HG02970 (cell line): ENCODE results near the gene TRERF1.
A peak's percentile ranks its signal among the peaks of the same experiment; 100 is the strongest.
"Not testable (repeated sequence)": the region's sequence is repeated elsewhere in the genome, so short reads cannot be mapped to it uniquely, and the experiment has no call there.

ENCODE experiments used
- ATAC-seq: cut with Tn5 transposase; IDR thresholded peaks from one replicate; pipeline ENCODE4 v1.9.1; 2021; ENCODE audit warnings: mild to moderate bottlenecking, moderate library complexity, moderate number of reproducible peaks; ENCODE audit not compliant: unreplicated experiment, low FRiP score

TRERF1 gene

GRCh38 chr6:42230345-42231321 lies 221.1 kb downstream of the TRERF1 start:
- no peak for ATAC-seq

GRCh38 chr6:42229506-42230119 lies 222.1 kb downstream of the TRERF1 start:
- ATAC-seq = no peak

GRCh38 chr6:42228305-42228704 lies 223.4 kb downstream of the TRERF1 start:
- no peak for ATAC-seq

GRCh38 chr6:42227173-42227850 lies 224.4 kb downstream of the TRERF1 start:
- ATAC-seq = no peak

DNA sequence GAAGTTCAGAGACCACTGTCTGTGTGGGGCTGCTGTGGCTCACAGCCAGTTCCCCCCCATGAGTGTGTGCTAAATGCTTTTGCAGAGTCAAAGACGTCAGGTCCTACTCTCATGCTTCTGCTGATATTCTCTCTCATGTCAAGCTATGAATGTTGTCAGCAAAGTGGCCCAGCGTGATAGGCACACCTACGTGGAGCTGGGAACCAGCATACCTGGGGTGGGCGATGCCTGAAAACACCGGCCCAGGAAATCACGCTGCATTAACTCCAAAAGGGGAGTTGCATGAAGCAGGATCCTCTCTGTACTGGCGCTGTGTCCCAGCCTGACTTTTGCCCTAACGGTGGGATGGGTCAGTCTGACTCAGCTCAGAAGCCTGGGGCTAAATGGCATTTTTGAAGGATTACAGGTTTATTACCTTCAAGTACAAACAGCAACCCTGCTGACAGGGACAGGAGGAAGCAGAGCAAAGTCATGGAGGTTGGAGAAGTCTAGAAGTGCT lies 225.0 kb downstream of the TRERF1 start:
- no peak for ATAC-seq

DNA sequence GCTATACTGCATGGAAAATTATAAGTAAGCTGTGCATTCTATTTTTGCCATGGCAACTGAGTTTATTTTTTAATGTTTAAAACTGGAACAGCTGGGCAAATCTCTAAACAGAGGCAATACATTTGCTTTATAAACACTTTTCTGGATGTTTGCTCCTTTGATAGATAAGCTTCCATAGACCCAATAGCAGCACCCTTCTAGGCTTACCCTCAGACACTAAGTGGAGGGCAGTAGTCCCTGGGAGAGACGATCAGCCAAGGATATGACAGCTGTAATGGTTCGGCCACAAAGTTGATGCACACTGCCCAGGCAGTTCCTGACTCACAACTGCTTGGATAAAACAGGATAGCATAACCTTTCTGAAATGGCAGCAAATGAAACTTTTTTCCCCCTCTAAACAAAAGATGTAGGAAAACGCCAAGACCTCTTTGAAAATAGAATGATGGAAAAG lies 225.5 kb downstream of the TRERF1 start:
- no peak for ATAC-seq

GRCh38 chr6:42225419-42225818 lies 226.3 kb downstream of the TRERF1 start:
- ATAC-seq = no peak

DNA sequence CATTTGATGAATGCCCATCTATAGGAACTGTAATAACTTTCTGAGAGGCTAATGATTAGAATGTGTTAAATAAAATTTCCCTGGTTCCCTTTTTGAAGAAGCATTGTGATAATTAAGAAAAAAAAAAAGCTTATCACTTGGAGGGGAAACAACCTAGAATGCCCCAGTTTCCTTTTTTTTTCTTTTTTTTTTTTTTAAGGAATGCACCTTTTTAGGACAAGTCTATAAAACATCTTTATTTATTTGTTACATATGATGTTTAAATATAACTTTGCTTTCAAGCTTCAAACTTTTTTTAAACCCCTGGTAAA lies 226.7 kb downstream of the TRERF1 start:
- ATAC-seq = no peak

- peak; percentile 68 for ATAC-seq
These were observed 227.3 kb downstream of the TRERF1 start for GRCh38 chr6:42224222-42225028.

- ATAC-seq = no peak
These were observed 229.3 kb downstream of the TRERF1 start for GRCh38 chr6:42222448-42222847.

DNA sequence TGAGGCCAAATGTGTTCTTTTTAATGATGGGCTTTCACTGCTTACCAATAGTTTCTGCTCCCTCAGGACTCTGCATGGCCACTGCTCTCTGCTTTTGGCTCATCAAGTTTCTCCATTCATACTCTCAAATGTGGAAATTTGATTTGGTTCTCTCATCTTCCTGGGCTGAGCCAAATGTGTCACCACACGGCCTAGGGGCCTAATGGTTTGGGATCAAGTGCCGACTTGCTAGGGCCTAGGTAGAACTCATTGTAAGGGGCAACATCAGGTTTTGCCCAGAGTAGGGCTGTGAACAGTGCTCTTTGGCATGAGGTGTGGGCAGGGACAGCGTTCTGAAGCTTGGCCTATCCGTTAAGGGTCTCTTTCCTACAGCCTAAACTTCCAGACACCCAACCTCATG lies 230.2 kb downstream of the TRERF1 start:
- no peak for ATAC-seq

DNA sequence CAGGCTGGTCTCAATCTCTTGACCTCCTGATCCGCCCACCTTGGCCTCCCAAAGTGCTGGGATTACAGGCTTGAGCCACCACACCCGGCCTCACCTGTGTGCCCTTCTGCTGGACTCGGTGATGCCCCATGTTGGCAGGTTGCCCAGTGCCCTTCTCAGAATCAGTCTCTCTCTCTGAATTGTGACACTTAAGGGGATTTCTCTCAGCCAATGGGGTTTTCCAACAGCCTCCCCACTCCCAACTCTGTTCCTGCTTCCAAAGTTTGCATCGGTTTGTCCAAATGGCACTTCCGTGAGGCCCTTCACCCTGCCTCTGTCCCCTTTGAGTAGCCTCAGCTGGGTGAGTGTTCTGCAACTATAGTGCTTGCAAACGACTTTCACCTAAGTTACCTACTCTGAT lies 230.9 kb downstream of the TRERF1 start:
- no peak for ATAC-seq

- peak; percentile 88 for ATAC-seq
These were observed 234.0 kb downstream of the TRERF1 start, which contains the start of gene MRPS10 for GRCh38 chr6:42217519-42218367. MRPS10 (minus strand) TSS chr6:42217861; CDS start chr6:42217849, 12 bp downstream.

- no peak for ATAC-seq
These were observed 234.6 kb downstream of the TRERF1 start for GRCh38 chr6:42217157-42217518.

DNA sequence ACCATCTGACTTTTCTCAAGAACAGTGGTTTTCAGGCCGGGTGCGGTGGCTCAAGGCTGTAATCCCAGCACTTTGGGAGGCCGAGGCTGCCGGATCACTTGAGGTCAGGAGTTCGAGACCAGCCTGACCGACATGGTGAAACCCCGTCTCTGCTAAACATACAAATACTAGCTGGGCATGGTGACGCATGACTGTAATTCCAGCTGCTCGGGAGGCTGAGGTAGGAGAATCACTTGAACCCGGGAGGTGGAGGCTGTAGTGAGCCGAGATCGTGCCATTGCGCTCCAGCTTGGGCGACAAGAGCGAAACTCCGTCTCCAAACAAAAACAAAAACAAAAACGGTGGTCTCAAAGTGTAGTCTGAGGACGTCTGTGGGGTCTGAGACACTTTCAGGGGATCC lies 235.2 kb downstream of the TRERF1 start:
- ATAC-seq = not testable (repeated sequence)

- ATAC-seq = no peak
These were observed 239.3 kb downstream of the TRERF1 start for GRCh38 chr6:42212442-42212841.

DNA sequence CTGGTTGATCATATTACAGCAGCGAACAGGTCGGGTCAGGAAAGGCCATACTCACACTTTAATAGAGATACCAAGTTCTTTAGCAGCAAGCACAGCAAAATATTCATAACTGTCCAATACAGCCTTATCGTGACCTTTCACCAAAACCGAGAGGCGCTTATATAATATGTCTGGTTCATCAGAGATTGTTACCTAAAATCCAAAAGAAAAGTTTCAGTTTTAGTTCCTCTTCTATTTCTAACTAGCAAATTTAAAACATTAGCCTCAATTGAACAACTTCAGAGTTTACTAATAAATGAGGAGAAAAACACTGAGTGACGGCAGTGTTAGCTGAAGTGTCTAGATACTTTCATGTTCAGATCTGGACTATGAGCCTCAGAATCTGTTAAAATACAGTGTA lies 240.0 kb downstream of the TRERF1 start:
- no peak for ATAC-seq

DNA sequence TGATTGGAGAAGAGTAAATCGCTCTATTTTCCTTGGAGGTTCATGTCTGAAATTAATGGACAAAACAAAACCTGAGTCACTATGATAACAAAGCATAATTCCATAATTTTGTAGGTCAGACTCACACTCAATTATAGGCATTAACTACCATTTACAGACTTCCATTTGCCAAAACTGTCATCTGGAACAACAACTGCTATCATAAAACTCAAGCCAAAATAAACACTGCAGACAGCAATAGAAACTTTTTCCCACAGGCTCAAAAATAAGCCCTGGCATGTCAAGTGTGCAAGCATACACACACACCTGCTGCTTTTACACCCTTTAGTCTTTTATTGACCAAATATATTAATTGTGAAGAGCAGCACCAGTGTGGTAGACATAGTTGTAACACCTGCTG lies 241.2 kb downstream of the TRERF1 start:
- no peak for ATAC-seq

DNA sequence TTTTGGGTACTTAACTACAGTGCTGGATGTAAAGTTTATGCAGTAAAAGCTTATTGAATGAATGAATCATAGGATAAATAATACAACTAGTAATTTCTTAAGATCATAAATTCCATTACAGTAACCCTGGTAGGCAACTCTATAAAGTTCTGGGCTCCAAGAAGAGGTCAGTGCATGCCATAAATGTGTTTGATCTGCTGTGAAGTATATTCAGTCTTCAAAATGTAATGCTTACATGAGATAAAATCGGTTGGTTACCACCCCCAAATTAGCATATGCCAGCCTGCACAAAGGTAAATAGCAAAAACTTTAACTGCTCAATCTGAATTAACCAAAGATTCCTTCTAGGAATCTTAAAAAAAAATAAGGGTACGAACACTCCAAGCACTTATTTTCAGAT lies 244.2 kb downstream of the TRERF1 start:
- not testable (repeated sequence) for ATAC-seq
